Ovary (tissue), 9 donors: ENCODE results near the gene PNPLA8. TPM values are rescaled to one million over a fixed set of nuclear protein-coding genes. Genes with fewer than 3 reads are reported as not detected.

Source experiments
- DNase-seq, 5 donors: peaks; one replicate each; pipeline ENCODE4 v3.0.0-alpha.2; 2019 to 2020
- H3K27ac ChIP-seq, 2 donors: fragments of 200-600 bp; one replicate each; pipeline versions ENCODE4 v1.5.1 to v1.8.0; 2019 to 2022
- H3K27me3 ChIP-seq: fragments of 200-600 bp; one replicate; pipeline ENCODE4 v1.8.0; 2022
- H3K36me3 ChIP-seq: fragments of 200-600 bp; sonication (generic); one replicate; pipeline ENCODE4 v1.5.1; 2019
- H3K4me1 ChIP-seq: one replicate; pipeline ENCODE4 v1.8.1; 2013; ENCODE audit warnings: mild to moderate bottlenecking, moderate library complexity; ENCODE audit not compliant: insufficient read depth
- H3K4me3 ChIP-seq: fragments of 200-600 bp; sonication (generic); one replicate; pipeline ENCODE4 v1.5.1; 2017
- H3K9me3 ChIP-seq, 2 donors: fragments of 200-600 bp in 1 of 2; sonication (generic) in 1 of 2; one replicate each; pipeline versions ENCODE4 v1.5.1 to v1.8.1; 2013 to 2019; ENCODE audit warnings: mild to moderate bottlenecking in 1 of 2, moderate library complexity in 1 of 2
- EP300 ChIP-seq: sonication (generic); formaldehyde crosslinking; IDR thresholded peaks from one replicate; pipeline ENCODE4 v1.6.1; 2017; ENCODE audit warnings: antibody characterized with exemption
- POLR2A ChIP-seq: fragments of 450-650 bp; IDR thresholded peaks from one replicate; pipeline ENCODE4 v1.6.1; 2017; ENCODE audit warnings: antibody characterized with exemption, mild to moderate bottlenecking, moderate library complexity
- WGBS, 3 donors: extraction: QIAGEN DNeasy Blood & Tissue Kit in 1 of 3; methylation state at CpG; one replicate each; pipeline versions ENCODE4 v1.1.5 to v1.1.7; 2013 to 2017; 5-methylcytosine and 5-hydroxymethylcytosine counted together
- intact Hi-C, 4 donors: fragments of 100-400 bp; cut with DNase I; formaldehyde crosslinking; loops; one replicate each; pipeline versions ENCODE4 v1.11.0 to v1.15.1; 2022 to 2023
- polyA plus RNA-seq, 2 donors: library from polyadenylated mRNA; stranded (reverse); fragments of 200-250 nt in 1 of 2; fragments of 350-450 nt in 1 of 2; fragmentation: Illumina TruSeq in 1 of 2; extraction: RNeasy Lipid Tissue Mini Kit (QIAGEN cat#74804) in 1 of 2; gene quantifications; one replicate each; pipeline ENCODE4 v1.2.3, GENCODE V29; 2013 to 2014
- total RNA-seq, 7 donors: library from RNA; depleted of rRNA in 2 of 7; stranded (reverse); fragments of >200 nt in 2 of 7; fragmentation: NEBNext Ultra II Directional in 3 of 7; extraction: Animal tissue kit (Norgen Biotek cat#: 25700) in 3 of 7; gene quantifications; one replicate each; pipeline versions ENCODE4 v1.1.0 to v1.2.4, GENCODE V29; 2016 to 2023
- TF ChIP-seq, protein P1 (sequence below), 3 donors: fragments of 450-650 bp in 2 of 3; fragments of 200-600 bp in 1 of 3; IDR thresholded peaks; one replicate each; pipeline versions ENCODE4 v1.5.1 to v1.8.0; 2016 to 2022; ENCODE audit warnings: antibody characterized with exemption in 3 of 3, mild to moderate bottlenecking in 1 of 3
- donor health status: DM: no; HTN: no; CAD: no; lungs with moderate emphysema.
- donor health status: DM: no; HTN: no; CAD: no.
- donor health status: Bipolar disorder and iron deficiency.
- donor health status: DM: yes; HTN: yes; CAD: no.
- donor health status: DM: no; HTN: no; CAD: no.
- donor health status: DM: yes; HTN: yes; CAD: no.

PNPLA8 gene
- total and polyA plus RNA-seq, 9 donors: 16.8 to 39.7 (median 24.9) TPM

- no peak for TF ChIP-seq EP300
- no peak for TF ChIP-seq POLR2A
- TF ChIP-seq, protein P1, sequence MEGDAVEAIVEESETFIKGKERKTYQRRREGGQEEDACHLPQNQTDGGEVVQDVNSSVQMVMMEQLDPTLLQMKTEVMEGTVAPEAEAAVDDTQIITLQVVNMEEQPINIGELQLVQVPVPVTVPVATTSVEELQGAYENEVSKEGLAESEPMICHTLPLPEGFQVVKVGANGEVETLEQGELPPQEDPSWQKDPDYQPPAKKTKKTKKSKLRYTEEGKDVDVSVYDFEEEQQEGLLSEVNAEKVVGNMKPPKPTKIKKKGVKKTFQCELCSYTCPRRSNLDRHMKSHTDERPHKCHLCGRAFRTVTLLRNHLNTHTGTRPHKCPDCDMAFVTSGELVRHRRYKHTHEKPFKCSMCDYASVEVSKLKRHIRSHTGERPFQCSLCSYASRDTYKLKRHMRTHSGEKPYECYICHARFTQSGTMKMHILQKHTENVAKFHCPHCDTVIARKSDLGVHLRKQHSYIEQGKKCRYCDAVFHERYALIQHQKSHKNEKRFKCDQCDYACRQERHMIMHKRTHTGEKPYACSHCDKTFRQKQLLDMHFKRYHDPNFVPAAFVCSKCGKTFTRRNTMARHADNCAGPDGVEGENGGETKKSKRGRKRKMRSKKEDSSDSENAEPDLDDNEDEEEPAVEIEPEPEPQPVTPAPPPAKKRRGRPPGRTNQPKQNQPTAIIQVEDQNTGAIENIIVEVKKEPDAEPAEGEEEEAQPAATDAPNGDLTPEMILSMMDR (IDR thresholded peaks at IDR 0.05): no peak
- 83 to 84% (median 84%) methylated on average over 6 of the region's 6 CpGs for WGBS, 3 donors
- Histone ChIP-seq H3K9me3 (no peaks in the 10 kb centered on the region), H3K4me3 (no peak overlapping the region), H3K4me1 (no peaks in the 10 kb centered on the region), H3K27me3 (no peaks in the 10 kb centered on the region), H3K27ac (no peak overlapping the region), H3K36me3 (no peaks in the 10 kb centered on the region)
- intact Hi-C loops: loop anchor here in 1 of 4 donors (10.0 kb wide), 1 partner anchor 314 kb away; no protein-coding TSS in a partner anchor
- no peak for DNase-seq
Observed at GRCh38 chr7:108498481-108498880, 27.5 kb downstream of the PNPLA8 start.

DNA sequence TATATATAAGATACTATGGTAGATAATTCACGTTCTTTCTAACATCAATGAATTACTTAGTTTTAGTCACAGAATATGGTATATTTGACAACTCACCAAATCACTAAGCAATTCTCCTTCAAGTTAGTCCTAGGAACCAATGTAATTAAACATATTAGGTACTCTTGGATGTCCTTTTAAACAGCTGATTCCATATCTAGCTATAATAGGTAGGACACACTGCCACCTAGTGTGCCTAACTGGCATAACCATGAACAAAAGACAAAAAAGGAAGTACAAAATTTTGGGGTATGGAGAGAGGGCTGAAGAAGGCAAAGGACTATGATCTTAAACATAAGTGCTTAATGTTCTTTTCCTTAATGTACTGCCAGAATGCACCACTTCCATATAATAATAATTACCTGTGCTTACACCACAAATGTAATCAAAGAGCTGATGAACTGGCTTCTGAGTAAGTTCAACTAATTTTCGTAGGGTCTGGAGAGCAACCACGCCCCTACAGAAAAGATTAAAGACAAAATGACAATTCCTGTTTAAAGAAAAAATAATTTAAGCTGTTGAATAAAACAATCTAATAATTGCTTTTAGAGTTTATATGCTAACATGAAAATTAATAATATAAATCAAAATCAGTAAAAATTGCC lies 28.7 kb downstream of the PNPLA8 start:
- Histone ChIP-seq H3K4me3 (no peak overlapping the region), H3K4me1 (no peaks in the 10 kb centered on the region), H3K27me3 (no peaks in the 10 kb centered on the region), H3K9me3 (no peaks in the 10 kb centered on the region), H3K27ac (no peak overlapping the region), H3K36me3 (no peaks in the 10 kb centered on the region)
- TF ChIP-seq, protein P1 (IDR thresholded peaks at IDR 0.05): peak in 2 of 3 donors; percentile 47 to 60
- TF ChIP-seq EP300: no peak
- intact Hi-C loops: loop anchor here in 1 of 4 donors (10.0 kb wide), 1 partner anchor 312 kb away; no protein-coding TSS in a partner anchor
- peak in 1 of 5 donors; percentile 22 for DNase-seq
- WGBS, 3 donors: 92 to 94% (median 93%) methylated on average over 3 of the region's 3 CpGs

GRCh38 chr7:108492742-108493141 lies 33.2 kb downstream of the PNPLA8 start:
- 91 to 95% (median 94%) methylated on average over 4 of the region's 4 CpGs for WGBS, 3 donors
- DNase-seq: no peak
- Histone ChIP-seq H3K9me3 (no peaks in the 10 kb centered on the region), H3K27ac (no peak overlapping the region), H3K4me3 (no peak overlapping the region), H3K27me3 (no peaks in the 10 kb centered on the region), H3K36me3 (no peaks in the 10 kb centered on the region), H3K4me1 (no peaks in the 10 kb centered on the region)
- TF ChIP-seq POLR2A (no peak), EP300 (no peak)
- TF ChIP-seq, protein P1 (IDR thresholded peaks at IDR 0.05): no peak
- intact Hi-C loops: loop anchor here in 1 of 4 donors (10.0 kb wide), 1 partner anchor 308 kb away; no protein-coding TSS in a partner anchor

- Histone ChIP-seq H3K9me3 (no peaks in the 10 kb centered on the region), H3K36me3 (no peaks in the 10 kb centered on the region), H3K27ac (no peak overlapping the region), H3K4me1 (no peaks in the 10 kb centered on the region), H3K4me3 (no peak overlapping the region), H3K27me3 (no peaks in the 10 kb centered on the region)
- no peak for DNase-seq
- intact Hi-C loops: no loop called here
- TF ChIP-seq, protein P1 (IDR thresholded peaks at IDR 0.05): no peak
- TF ChIP-seq POLR2A (no peak), EP300 (no peak)
- 89 to 93% (median 92%) methylated on average over 4 of the region's 4 CpGs for WGBS, 3 donors
Observed at GRCh38 chr7:108488768-108489538, 37.0 kb downstream of the PNPLA8 start.
